HG03039 (cell line): ENCODE measurements around the gene LRRC3B.

ENCODE experiments used
- ATAC-seq: cut with Tn5 transposase; IDR thresholded peaks from one replicate; pipeline ENCODE4 v1.9.1; 2021; ENCODE audit warnings: mild to moderate bottlenecking, moderate library complexity; ENCODE audit not compliant: unreplicated experiment

LRRC3B gene

DNA sequence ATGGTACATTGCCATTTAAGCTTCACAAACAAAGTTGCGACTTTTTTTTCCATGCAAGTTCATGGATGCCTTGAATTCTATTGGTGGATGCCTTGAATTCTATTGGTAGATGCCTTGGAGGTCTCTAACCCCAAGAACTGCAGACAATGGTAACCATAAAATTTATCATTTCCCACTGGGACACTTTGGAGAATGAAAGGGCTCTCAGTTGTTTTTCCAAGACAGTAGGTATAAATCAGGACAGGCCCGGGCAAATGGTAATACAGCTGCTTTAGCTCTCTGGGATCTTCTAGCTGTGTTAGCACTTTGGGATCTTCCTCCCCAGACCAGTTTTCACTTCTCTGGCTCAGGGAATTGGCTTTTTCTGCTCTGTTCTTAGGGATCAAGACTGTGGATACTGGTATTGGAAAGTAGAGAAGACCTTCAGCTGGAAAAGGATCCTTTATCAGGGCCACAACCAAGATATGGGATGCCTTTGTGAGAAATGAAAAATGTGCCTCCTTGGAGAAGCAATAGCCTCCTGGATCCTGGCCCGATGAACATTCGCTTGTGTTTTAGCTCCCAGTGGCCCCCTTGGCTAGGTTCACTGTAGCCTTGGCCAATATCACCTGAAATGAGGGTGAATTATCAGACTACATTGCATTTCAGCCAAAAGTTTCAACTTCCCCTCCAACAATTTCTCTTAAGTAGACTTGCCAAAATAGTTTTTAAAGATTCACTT is 8.3 kb downstream of the LRRC3B start:
- no peak for ATAC-seq

DNA sequence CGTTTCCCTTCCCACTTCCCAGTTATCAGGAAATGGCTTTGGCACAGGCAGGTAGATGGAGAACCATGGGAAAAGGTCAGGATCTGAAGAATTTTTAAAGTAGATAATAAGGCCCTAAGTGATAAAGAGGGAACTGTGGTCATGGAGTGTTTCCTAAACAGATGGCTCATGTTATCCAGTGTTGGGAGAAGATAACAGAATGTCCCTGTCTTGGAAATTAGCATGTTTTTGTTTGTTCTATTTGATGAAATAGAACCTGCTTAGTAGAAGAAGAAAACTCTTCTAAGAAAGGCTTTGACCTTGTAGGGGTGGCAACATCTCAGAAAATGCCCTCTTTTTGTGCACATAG is 8.8 kb downstream of the LRRC3B start:
- no peak for ATAC-seq

DNA sequence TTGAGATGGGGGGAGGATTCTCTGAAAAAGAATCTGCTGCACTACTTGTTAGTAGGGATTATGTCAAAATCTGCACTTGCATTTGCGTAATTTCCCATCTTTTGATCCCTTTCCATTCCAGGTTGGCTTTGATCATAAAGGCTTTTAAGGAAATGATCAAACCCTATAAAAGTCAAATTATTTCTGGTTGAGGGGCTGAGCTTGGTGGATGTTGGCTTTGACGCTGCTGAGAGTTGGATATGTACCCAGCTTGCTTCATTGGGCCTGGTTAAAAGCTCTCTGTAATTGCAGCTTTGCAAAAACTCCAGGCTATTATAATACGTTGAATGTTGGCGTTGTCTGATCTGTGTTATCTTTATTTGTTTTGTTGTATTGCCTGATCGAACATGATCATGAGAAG is 12.0 kb downstream of the LRRC3B start:
- no peak for ATAC-seq

DNA sequence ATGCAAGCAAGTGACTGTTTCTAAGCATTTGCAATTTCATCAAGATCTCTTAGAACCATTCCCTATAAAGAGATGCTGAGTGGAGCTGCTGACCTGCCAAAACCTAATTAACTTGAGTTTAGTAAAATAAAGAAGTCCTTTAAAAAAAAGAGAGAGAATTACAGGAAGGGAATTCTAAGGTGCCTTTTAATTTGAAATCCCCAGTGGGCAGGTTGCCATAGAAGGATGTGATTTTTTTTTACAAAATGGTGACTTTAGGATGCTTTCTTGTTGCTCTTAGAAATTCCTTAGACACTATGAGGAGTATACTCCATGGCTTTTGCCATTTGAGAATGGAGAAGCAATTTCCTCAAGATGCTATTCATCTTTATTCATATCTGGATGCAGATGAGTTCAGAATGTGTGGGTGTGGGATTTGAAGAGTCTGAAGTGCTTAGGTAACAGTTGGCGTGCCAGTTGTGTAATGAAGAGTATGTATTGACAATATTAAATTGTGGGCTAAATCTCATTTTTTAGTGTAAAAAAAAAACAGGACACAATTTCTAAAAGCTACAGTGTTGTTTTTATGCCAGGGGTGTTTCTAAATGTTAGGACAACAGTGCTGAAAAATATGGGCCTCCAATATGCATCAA is 13.6 kb downstream of the LRRC3B start:
- no peak for ATAC-seq

DNA sequence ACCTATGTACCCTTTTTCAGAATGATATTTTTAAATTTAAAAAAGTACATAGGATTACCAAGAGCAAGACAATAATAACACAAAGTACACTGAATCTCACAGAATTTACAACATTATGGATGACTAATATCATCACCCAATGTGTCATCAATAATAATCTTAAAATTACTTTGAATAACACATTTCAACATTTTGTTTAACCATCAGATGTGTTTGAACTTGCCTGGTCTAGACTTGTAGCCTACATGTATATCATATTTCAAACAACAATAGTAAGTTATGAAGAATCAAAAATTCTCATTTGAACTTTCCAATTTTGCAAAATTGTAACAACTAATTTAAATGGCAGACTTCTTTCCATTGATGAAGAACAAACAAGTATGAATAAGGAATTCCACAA is 15.1 kb downstream of the LRRC3B start:
- no peak for ATAC-seq

DNA sequence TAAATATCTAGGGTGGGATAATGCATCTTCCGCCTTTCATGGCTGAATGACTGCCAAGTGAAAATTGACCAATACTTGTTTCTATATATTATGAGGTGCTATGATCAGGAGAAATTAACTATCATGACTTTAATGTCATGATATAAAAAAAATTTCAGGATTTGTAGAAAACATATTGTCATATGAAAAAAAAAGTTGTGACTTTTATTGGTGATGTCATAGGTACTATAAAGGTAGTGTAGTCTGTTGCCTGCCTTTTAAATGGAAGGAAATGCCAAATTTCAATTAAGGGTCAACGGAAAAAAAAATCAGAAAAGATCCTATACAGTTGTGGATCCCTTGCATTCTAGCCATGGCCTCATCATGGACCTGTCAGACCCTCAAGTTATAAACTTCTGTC is 15.5 kb downstream of the LRRC3B start:
- no peak for ATAC-seq

DNA sequence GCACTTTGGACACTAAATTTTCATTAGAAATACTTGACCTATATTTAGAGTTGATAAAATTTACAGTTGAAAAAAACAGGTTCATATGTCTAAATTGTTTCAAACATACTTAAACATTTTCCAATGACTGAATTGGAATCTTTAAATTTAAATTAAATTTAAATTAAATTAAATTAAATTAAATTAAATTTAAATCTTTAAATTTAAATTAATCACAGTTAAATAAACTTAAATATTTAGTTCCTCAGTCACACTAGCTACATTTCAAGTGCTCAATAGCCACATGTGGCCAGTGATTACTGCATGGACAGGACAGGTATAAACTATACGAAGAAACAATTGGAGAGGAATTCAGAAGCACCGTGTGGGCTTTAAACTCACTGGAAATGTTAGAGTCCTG is 16.8 kb downstream of the LRRC3B start:
- ATAC-seq = no peak

DNA sequence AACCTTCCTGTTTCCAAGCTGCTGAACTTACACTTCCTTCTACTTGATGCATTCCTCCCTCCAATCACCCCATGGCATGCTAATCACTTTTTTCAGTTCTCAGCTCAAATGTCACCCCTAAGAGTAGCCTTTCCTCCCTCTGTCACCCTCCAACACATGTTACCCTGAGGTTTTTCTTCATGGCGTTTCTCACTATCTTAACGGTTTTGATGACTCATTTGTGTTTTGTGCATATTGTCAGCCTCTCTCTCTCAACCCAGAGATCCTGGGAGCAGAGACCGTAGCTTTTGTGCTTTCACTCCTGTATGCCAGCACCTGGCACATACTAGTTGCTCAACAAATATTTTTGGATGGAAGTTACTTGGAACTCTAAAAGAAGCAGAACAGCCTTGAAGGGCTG is 24.5 kb downstream of the LRRC3B start:
- no peak for ATAC-seq

DNA sequence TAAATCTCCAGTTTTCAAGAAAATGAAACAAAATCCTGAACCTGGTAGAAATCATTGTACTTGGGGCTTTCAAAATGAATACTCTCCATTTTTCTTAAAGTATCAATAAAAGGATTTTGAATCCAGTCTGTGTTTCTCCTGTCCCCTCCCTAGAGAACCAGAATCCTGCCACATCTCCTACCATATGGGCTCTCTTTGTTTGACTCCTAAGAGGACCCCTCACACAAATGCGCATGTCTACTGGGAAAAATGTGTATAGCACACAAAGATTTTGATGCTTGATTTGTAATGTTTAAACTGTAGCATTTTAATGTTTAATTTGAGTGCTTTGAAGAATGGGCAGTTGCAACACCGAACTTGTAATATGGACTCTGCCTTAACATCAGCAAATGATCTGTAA is 25.9 kb downstream of the LRRC3B start:
- ATAC-seq = no peak

DNA sequence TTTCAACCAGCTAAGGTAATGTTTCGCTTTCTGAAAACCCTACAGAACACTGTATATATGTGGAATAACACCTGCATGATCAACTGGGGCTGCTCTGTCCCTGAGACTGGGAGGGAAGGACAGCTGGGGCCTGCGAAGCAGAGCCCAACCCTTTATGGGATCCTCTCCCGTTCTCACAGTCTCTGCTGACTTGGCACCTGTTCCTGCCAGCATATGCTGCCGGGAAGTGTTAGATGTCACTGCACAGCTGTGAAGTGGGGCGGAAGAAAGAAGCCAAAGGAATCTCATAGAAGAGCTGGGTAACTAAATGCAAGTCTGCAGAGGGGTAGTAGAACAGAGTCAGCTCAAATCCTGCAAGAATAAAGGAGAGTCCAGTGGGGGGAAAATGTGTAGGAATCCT is 29.6 kb downstream of the LRRC3B start:
- no peak for ATAC-seq

DNA sequence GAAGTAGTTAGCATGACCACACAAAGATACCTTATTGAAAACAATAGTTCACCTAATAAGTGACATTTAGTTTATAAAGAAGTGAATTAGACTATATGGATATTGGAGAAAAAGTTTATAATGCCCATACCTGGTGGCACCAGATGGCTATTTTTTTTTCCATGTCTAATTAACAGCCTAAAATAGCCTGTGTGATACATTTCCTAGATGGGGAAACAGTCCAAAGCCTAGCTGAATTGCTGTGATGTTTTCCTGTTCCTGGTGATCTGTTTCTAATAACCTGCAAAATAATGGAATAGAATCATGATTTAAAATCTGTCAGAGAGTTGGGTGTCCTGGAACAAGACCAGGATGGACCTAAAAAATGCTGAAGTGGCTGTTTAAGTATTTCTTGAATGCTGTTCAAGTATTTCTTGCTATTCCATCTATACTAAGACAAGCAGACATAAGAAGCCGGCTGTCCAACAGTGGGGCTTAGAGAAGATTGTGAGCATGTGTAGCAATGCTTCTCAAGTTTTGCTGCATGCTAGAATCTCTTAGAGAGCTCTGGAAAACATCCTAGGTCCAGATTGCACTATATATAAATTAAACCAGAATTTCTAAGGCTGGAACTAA is 31.3 kb downstream of the LRRC3B start:
- no peak for ATAC-seq

DNA sequence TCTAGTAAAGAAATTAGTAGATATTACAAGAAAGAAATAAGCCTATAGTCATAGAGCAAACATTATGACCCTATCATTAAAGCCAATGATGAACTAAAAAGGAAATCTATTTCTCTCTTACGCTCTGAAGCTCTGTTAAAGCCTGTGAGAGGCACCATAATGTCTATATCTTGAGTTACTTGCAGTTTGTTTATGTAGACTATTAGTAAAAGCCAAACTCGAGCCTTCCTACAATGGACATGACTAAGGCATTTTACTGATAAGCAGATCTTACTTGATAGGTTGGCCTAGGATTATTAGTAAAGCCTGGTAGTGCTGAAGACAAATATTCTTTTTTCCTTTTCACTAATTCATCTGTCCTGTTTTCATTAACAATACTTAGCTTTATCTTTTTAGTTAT is 32.7 kb downstream of the LRRC3B start:
- no peak for ATAC-seq

DNA sequence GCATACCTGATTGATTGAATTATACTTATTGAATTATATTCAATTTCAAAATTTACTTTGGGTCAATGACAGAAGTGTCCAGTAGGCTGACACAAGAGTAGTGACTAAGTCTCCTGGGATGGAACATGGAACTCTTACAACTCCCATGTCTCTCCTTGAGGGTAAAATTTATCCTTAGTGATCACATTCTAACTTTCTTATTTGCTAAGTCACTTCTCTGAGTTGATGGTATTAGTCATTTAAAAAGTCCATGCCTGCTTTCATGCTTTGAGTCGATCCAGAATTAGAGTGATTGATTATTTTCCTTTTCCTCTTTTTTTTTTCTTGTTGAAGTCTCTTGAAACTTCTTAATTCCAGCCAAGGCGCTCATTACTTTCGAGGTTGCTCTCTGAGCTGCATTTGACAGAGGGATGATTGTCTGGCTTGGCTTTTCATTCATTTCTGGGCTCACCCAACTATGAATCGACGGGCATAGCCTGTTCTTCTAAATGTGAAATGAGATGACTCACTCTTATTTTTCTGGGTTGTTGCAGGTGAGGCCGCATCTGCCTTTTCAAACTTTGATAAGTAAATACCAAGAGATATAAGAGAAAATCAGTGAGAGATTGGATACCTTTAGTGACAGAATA is 34.9 kb downstream of the LRRC3B start:
- ATAC-seq = no peak

DNA sequence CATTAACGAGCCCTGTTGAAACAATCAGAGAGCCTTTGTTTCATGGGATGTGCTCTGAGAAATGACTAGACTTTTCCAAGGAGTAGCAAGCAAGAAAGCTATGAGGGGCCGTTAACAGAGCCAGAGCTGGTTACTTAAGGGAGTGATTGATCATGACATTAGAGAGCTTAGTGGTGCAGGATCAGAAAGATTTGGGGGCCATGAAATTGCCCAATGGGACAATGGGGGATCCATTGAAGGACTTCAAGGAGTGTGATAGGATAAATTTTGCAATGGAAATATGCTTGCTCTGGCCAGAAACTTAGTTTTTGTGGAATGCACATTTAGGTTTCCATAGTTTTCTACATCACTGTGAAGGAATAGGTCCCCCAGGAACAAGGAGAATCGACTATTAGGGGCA is 45.6 kb downstream of the LRRC3B start:
- ATAC-seq = no peak

DNA sequence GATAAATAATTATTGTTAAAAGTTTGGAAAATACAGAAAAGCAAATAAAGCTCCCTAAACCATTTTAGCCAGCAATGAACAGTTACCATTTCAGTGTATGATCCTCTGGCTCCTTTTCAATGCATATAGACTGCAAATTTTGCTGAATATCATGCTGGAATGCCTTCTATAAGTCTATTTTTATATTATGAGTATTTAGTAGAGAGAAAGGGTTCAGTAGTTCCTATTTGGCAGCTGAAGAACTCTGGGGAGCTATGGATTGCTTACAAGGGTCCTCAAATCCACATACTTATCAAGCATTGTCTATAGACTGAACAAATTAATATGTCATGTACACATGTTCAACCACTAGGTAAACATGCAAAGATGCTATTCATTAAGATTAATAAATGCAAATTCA is 46.1 kb downstream of the LRRC3B start:
- ATAC-seq = no peak

DNA sequence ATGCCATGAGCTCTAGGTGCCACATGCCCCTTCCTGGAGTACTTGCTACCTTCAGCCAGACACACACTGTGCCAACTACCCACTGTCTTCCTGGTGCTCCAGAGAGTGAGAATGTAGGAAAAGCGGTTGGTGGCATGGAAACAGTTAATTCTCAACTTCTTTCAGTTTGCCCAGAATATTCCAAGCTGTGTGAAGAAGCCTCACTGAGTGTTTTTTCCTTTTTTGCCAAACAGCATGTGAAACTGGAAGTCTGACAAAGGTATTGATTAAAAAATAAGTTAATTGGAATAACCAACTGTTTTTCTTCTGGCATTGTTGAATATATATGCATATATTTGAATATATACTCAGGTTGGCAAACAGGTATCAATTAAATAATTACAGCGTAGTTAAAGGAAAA is 52.8 kb downstream of the LRRC3B start:
- ATAC-seq = no peak

DNA sequence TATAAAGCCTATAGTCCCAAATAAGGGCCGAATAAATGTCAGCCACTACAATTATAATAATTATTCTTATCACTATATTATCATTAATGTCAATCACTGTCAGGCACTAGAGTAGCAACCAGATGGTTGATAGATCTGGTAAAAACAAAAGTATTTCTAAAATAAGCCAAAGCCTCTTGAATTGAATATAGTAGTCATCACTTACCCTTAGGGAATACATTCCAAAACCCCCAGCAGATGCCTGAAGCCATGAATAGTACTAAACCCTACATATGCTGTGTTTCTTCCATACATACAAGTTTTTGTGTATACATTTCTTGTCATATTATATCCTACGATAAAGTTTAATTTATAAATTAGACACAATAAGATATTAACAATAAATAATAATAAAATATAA is 59.1 kb downstream of the LRRC3B start:
- no peak for ATAC-seq

DNA sequence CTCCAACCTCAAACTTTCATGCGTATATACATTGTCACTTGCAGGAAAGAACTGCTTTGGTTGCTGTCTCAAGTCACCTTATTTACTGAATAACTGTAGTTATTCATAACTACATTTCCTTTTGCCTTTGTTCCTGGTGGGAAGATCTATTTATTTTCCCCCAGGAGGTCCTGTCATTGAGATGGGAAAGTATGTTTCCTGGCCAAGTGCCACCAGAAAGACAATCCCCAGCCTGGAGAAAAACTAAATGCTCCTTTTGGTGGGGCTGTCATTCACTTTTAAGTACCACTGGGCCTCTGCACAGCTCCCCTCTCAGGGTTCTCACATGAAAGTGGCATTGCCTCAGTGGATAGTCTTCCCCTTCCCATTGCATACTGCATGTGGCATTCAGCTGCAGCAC is 59.8 kb downstream of the LRRC3B start:
- ATAC-seq = no peak

DNA sequence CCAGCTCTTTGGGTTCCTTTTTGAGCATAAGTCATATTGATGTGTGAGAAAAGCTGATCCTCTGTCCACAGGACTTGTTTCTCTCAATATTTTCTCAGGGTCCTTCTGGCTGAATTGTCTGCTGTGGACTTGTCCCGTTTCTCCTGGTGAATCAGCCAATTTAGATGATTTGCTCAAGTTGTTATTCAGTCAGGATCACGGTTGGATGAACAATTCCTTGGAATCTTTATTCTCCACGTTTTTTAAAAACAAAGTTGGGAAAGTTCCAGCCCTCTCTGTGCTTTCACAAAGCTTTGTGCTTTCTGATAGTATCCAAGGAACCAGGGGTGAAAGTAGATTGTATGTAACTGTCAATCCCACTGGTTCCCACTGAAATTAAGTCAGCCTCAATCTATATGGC is 61.3 kb downstream of the LRRC3B start:
- ATAC-seq = no peak

DNA sequence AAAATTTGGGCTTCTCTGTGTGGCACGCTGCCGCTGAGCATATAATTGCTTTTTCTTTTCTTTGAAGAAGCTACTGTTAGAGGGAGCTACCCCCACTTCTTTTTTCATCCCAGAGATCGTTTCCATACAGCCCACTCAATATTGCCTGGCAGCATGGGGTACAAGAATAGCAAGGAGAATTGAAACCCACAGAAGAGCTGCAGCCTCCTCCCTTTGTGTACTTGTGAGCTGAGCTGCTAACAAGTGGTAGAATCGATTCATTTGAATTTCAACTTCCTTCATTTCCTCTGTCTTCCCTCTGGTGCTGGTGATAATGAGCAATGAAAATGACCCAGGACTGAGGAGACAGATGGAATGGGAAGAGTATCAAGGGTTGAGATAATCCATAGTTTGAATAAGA is 64.9 kb downstream of the LRRC3B start:
- ATAC-seq = no peak

DNA sequence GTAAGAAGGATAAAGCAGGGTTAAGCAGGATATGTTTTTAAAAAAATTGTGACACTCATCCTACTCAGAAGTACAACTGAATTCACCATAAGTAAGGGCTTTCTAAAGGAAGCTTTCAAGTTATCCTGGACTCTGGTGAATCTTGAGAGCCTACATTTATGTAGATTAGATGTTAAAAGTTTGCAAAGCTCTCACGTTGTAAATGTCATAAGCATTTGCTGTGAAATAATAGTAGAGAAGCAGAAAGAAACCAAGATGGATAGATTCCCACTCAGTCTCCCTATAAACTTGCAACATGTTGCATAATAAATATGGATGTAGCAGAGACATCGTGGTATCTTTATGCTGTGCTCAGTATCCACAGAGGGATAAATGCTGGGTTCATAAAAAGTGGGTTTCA is 77.0 kb downstream of the LRRC3B start:
- ATAC-seq = no peak

DNA sequence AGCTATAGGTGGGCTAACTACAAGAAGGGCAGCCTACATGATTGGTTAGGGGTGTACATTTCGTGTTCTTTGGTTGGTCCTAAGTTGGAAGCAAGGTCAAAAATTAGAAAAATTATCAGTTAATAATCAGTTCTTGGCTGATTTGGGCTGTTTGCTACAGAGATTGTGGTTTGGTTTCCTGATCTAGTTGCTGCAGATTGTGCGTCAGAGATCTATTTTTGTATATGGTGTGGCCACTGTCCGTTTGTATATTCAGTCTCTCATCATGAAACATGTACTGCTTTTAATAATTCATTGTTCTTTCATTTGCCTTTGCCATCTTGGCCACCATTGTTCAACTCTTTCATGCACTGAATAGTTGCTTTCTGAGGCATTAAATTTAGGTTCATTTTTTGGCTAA is 80.9 kb downstream of the LRRC3B start:
- ATAC-seq = no peak
